Gastrocnemius medialis (tissue), 4 donors: ENCODE results near the gene DPP4. TPM values are rescaled to one million over a fixed set of nuclear protein-coding genes. Genes with fewer than 3 reads are reported as not detected.
A peak's percentile ranks its signal among the peaks of the same experiment; 100 is the strongest.

ENCODE experiments used
- ATAC-seq, 2 donors: fragments of 150-250 bp; one replicate each; pipeline ENCODE4 v1.9.1; 2016
- DNase-seq, 2 donors: peaks; one replicate each; pipeline ENCODE4 v3.0.0-alpha.2; 2019
- H3K27ac ChIP-seq, 4 donors: fragments of 200-600 bp; sonication (generic); 1 replicate in 1 of 4; 2 replicates in 3 of 4; pipeline ENCODE4 v1.5.1; 2016 to 2018; ENCODE audit warnings: mild to moderate bottlenecking in 2 of 4, moderate library complexity in 1 of 4
- H3K27me3 ChIP-seq, 3 donors: fragments of 200-600 bp; sonication (generic) in 2 of 3; 1 replicate in 1 of 3; 2 replicates in 2 of 3; pipeline versions ENCODE4 v1.5.1 to v1.6.0; 2016 to 2019; ENCODE audit warnings: mild to moderate bottlenecking in 1 of 3, moderate library complexity in 1 of 3
- H3K36me3 ChIP-seq, 2 donors: fragments of 200-600 bp; sonication (generic) in 1 of 2; one replicate each; pipeline ENCODE4 v1.5.1; 2017 to 2018
- H3K4me1 ChIP-seq, 2 donors: fragments of 200-600 bp; sonication (generic) in 1 of 2; one replicate each; pipeline ENCODE4 v1.5.1; 2016 to 2017; ENCODE audit warnings: mild to moderate bottlenecking in 2 of 2
- H3K4me3 ChIP-seq, 4 donors: fragments of 200-600 bp; sonication (generic) in 3 of 4; 1 replicate in 1 of 4; 2 replicates in 3 of 4; pipeline ENCODE4 v1.5.1; 2016 to 2019; ENCODE audit warnings: mild to moderate bottlenecking in 2 of 4
- H3K9me3 ChIP-seq, 3 donors: fragments of 200-600 bp; sonication (generic) in 2 of 3; 1 replicate in 1 of 3; 2 replicates in 2 of 3; pipeline ENCODE4 v1.5.1; 2016 to 2019
- CTCF ChIP-seq, 5 experiments: fragments of 450-650 bp in 3 of 5; fragments of 200-600 bp in 2 of 5; sonication (generic) in 2 of 5; IDR thresholded peaks in 4 of 5; conservative IDR thresholded peaks in 1 of 5; 1 replicate in 4 of 5; 2 replicates in 1 of 5; pipeline ENCODE4 v1.5.1; 2016 to 2019; ENCODE audit warnings: antibody characterized with exemption in 5 of 5, mild to moderate bottlenecking in 3 of 5, moderate library complexity in 3 of 5
- POLR2A ChIP-seq, 2 donors: fragments of 450-650 bp; IDR thresholded peaks; one replicate each; pipeline ENCODE4 v1.6.1; 2017; ENCODE audit warnings: antibody characterized with exemption in 2 of 2, mild to moderate bottlenecking in 2 of 2, moderate library complexity in 2 of 2
- in situ Hi-C, 4 donors: fragments of 200-750 bp; cut with MboI; loops; one replicate each; pipeline versions ENCODE4 v1.15.0 to v1.8.0; 2017; ENCODE audit warnings: low sequenced_read_pairs in 4 of 4
- intact Hi-C: fragments of 100-400 bp; cut with DNase I; formaldehyde crosslinking; loops from one replicate; pipeline ENCODE4 v1.15.1; 2023; ENCODE audit warnings: low total_unique reads
- total RNA-seq, 4 donors: library from RNA; depleted of rRNA; stranded (reverse); fragments of >200 nt; gene quantifications; one replicate each; pipeline versions ENCODE4 v1.1.0 to v1.2.3, GENCODE V29; 2016

DPP4 gene
- total RNA-seq, 4 donors from 2014 or later: 2.2 to 7.9 (median 3.7) TPM

- intact Hi-C loops (no loop called here), in situ Hi-C loops (no loop called here)
- no peak overlapping the region for H3K4me3 ChIP-seq
- no peaks in the 10 kb centered on the region for H3K9me3 ChIP-seq
- H3K27me3 ChIP-seq: peaks cover 3 to 16% (median 7%) of the 10 kb centered on the region in 3 donors
- no peak for ATAC-seq
- H3K27ac ChIP-seq: peak overlapping the region in 2 of 4 donors; percentile 29 to 46
- DNase-seq: no peak
- H3K36me3 ChIP-seq: no peaks in the 10 kb centered on the region
- peaks cover 4 to 5% of the 10 kb centered on the region in 2 donors for H3K4me1 ChIP-seq
- no peak for TF ChIP-seq CTCF (IDR thresholded peaks at IDR 0.05 in 4 of 5, conservative IDR thresholded peaks at IDR 0.05 in 1 of 5)
- no peak for TF ChIP-seq POLR2A (IDR thresholded peaks at IDR 0.05)
Measured at GRCh38 chr2:162074928-162075688, 1.1 kb upstream of the DPP4 start.

DNA sequence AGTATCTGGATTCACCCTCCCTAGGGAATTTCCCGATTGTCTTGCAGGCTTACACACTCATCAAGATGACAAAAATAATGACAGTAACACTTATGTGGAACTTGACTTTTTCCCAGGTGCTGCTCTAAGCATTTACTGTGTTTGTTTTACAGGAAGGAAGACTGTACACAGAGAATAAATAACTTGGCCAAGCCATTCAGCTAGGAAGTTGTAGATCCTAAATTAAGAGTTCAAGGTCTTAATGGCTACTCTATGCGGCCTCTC lies 549 bp upstream of the DPP4 start:
- intact Hi-C loops (no loop called here), in situ Hi-C loops (no loop called here)
- DNase-seq: no peak
- TF ChIP-seq POLR2A (IDR thresholded peaks at IDR 0.05) (no peak), CTCF (IDR thresholded peaks at IDR 0.05 in 4 of 5, conservative IDR thresholded peaks at IDR 0.05 in 1 of 5) (no peak)
- Histone ChIP-seq H3K36me3 (no peaks in the 10 kb centered on the region), H3K4me3 (peak overlapping the region in 3 of 4 donors; percentile 43 to 56 (median 55)), H3K4me1 (peaks cover 4 to 5% of the 10 kb centered on the region in 2 donors), H3K27me3 (peaks cover 3 to 16% (median 7%) of the 10 kb centered on the region in 3 donors), H3K9me3 (no peaks in the 10 kb centered on the region), H3K27ac (no peak overlapping the region)
- ATAC-seq: no peak

- peaks cover 4 to 5% of the 10 kb centered on the region in 2 donors for H3K4me1 ChIP-seq
- no peaks in the 10 kb centered on the region for H3K36me3 ChIP-seq
- peaks cover 3 to 16% (median 7%) of the 10 kb centered on the region in 3 donors for H3K27me3 ChIP-seq
- TF ChIP-seq POLR2A (IDR thresholded peaks at IDR 0.05) (no peak), CTCF (IDR thresholded peaks at IDR 0.05 in 4 of 5, conservative IDR thresholded peaks at IDR 0.05 in 1 of 5) (no peak)
- in situ Hi-C loops (no loop called here), intact Hi-C loops (no loop called here)
- H3K9me3 ChIP-seq: no peaks in the 10 kb centered on the region
- peak overlapping the region; percentile 43 to 56 (median 54) for H3K4me3 ChIP-seq
- DNase-seq (no peak), ATAC-seq (peak; percentile 18 to 20)
- peak overlapping the region in 1 of 4 donors; percentile 37 for H3K27ac ChIP-seq
Measured at GRCh38 chr2:162072976-162073887, 783 bp downstream of the DPP4 start.

GRCh38 chr2:162072181-162072702 lies 1.8 kb downstream of the DPP4 start:
- H3K4me1 ChIP-seq: peaks cover 4 to 5% of the 10 kb centered on the region in 2 donors
- DNase-seq: no peak
- H3K27ac ChIP-seq: no peak overlapping the region
- no peak for ATAC-seq
- no peaks in the 10 kb centered on the region for H3K36me3 ChIP-seq
- H3K27me3 ChIP-seq: peaks cover 3 to 16% (median 7%) of the 10 kb centered on the region in 3 donors
- H3K4me3 ChIP-seq: no peak overlapping the region
- H3K9me3 ChIP-seq: no peaks in the 10 kb centered on the region
- in situ Hi-C loops: no loop called here
- TF ChIP-seq CTCF (IDR thresholded peaks at IDR 0.05 in 4 of 5, conservative IDR thresholded peaks at IDR 0.05 in 1 of 5) (no peak), POLR2A (IDR thresholded peaks at IDR 0.05) (no peak)
- intact Hi-C loops: no loop called here
